HL-60 (cell line): ENCODE results near the gene CEACAM19.

Experiments used
- GABPA ChIP-seq: IDR thresholded peaks from 2 replicates; pipeline ENCODE4 v1.6.1; 2012; ENCODE audit warnings: low read depth
- POLR2AphosphoS5 ChIP-seq: IDR thresholded peaks from 2 replicates; pipeline ENCODE4 v1.6.1; 2012; ENCODE audit warnings: low read depth
- REST ChIP-seq: IDR thresholded peaks from 2 replicates; pipeline ENCODE4 v1.6.1; 2012; ENCODE audit warnings: low read depth; ENCODE audit not compliant: insufficient replicate concordance
- SPI1 ChIP-seq: IDR thresholded peaks from 2 replicates; pipeline ENCODE4 v1.6.1; 2012; ENCODE audit warnings: low read depth, mild to moderate bottlenecking, borderline replicate concordance
- TF ChIP-seq, protein P1 (sequence below): IDR thresholded peaks from one replicate; pipeline ENCODE4 v1.5.1; 2011; ENCODE audit warnings: low read length, control low read depth, inconsistent platforms; ENCODE audit not compliant: insufficient read depth

DNA sequence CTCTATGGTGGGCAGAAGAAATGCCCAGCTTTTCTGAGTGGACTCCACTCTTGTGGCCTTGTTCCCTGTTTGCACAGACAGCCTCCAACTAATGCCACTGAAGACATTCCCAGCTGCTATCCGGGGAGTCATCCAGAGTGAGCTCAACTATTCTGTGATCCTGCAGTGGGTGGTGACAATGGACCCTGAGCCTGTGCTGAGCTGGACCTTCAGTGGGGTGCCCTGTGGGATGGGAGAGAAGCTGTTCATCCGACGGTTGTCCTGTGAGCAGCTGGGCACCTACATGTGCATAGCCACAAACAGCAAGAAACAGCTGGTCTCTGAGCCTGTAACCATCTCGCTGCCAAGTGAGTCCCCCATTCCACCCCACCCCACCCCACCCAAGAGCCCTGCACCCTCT lies 47.7 kb upstream of the CEACAM19 start:
- TF ChIP-seq POLR2AphosphoS5, result no peak
- TF ChIP-seq, protein P1, sequence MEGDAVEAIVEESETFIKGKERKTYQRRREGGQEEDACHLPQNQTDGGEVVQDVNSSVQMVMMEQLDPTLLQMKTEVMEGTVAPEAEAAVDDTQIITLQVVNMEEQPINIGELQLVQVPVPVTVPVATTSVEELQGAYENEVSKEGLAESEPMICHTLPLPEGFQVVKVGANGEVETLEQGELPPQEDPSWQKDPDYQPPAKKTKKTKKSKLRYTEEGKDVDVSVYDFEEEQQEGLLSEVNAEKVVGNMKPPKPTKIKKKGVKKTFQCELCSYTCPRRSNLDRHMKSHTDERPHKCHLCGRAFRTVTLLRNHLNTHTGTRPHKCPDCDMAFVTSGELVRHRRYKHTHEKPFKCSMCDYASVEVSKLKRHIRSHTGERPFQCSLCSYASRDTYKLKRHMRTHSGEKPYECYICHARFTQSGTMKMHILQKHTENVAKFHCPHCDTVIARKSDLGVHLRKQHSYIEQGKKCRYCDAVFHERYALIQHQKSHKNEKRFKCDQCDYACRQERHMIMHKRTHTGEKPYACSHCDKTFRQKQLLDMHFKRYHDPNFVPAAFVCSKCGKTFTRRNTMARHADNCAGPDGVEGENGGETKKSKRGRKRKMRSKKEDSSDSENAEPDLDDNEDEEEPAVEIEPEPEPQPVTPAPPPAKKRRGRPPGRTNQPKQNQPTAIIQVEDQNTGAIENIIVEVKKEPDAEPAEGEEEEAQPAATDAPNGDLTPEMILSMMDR, result no peak
- TF ChIP-seq REST, result no peak
- TF ChIP-seq GABPA, result no peak
- TF ChIP-seq SPI1, result no peak
